Effector memory CD4-positive, alpha-beta T cell (primary cell): ENCODE results near the gene ZDHHC18.

Experiments used
- DNase-seq, 3 donors: peaks; one replicate each; pipeline ENCODE4 v3.0.0-alpha.2; 2020
- H3K27ac ChIP-seq: 2 replicates; pipeline ENCODE4 v1.7.0; 2013; ENCODE audit warnings: mild to moderate bottlenecking, low read length, moderate library complexity; ENCODE audit not compliant: insufficient read depth, poor library complexity, severe bottlenecking
- H3K27me3 ChIP-seq: replicated peaks from 2 replicates; pipeline ENCODE4 v1.7.0; 2013; ENCODE audit warnings: mild to moderate bottlenecking, low read length; ENCODE audit not compliant: insufficient read depth, control insufficient read depth, poor library complexity, severe bottlenecking
- H3K36me3 ChIP-seq: 2 replicates; pipeline ENCODE4 v1.7.0; 2013; ENCODE audit warnings: mild to moderate bottlenecking, low read length, moderate library complexity; ENCODE audit not compliant: control insufficient read depth, insufficient read depth
- H3K4me1 ChIP-seq: 2 replicates; pipeline ENCODE4 v1.7.0; 2013; ENCODE audit warnings: low read length, mild to moderate bottlenecking; ENCODE audit not compliant: control insufficient read depth, insufficient read depth, poor library complexity, severe bottlenecking
- H3K4me3 ChIP-seq: 2 replicates; pipeline ENCODE4 v1.7.0; 2013; ENCODE audit warnings: low read length, low read depth, mild to moderate bottlenecking; ENCODE audit not compliant: insufficient read depth, poor library complexity, severe bottlenecking
- H3K9me3 ChIP-seq: 2 replicates; pipeline ENCODE4 v1.7.0; 2013; ENCODE audit warnings: mild to moderate bottlenecking, low read length, moderate library complexity; ENCODE audit not compliant: control insufficient read depth

Gene ZDHHC18

DNA sequence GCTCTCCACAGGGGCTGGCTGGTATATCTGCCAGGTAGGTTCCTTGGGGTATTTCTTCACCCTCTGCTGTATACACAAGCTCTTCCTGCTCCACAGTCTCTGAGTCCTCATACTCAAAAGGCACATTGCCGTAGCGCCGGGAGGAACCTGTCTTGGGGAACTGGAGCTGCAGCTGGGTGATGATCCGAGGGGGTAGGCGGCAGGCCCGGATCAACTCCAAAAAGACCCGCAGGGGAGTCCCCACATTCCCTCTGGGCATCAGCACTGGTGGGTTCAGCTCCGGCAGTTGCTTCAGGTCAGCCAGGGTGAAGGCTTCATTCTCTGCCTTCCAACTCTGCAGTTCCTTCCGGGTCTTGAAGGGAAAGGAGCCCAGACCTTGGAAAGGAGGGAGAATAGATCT, 70.9 kb downstream of the ZDHHC18 start:
- Histone ChIP-seq H3K9me3 (no peaks in the 10 kb centered on the region), H3K4me3 (no peak overlapping the region), H3K27me3 (no peaks in the 10 kb centered on the region), H3K4me1 (peaks cover 9% of the 10 kb centered on the region), H3K27ac (no peak overlapping the region), H3K36me3 (peaks cover 45% of the 10 kb centered on the region)
- no peak for DNase-seq

DNA sequence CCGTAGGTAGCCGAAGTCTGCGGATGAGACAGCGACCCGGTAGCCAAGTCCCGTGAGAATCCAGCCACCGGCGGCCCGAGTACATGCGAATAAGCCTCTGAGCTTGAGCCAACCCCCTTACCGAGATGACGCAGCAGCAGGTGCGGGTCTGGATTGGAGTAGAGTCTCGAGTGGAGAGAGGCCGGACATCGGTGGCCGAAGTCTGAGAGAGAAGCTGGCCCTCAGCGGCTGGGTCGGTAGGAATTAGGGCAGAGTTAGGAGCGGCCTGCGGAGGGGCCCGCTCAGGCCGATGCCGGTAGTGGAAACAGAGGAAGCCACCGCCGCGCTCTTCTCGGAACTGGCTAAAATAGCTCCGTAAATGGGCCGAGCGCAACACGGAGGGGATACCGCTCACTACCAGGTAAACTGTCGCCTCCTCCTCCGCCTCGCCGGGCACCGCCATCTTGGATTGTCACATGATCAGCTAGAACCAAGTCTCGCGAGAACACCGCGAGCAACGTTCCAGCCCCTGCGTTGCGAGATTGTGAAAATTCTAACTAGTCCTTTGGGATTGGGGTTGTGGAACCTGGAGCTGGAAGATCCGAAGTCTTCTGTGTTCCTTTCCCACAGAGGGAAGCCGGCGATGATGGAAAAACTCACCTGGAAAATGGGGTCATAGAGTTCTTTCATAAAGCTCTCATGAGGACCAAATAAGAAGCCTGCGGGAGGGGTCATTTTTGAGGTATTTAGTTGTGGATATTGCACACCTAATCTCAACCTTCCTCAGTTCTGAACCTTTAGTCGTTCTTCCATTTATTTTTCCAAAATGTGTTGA, 73.7 kb downstream of the ZDHHC18 start, which contains the start of gene GPATCH3:
TSS of gene GPATCH3 (minus strand) at position 467 of the 814 bp plus-strand sequence. CDS start at position 442, 25 bp downstream.
- peak within 1 kb of the TSS; percentile 99 for H3K4me3 ChIP-seq
- H3K36me3 ChIP-seq = peaks cover 20% of the 10 kb centered on the region
- no peaks in the 10 kb centered on the region for H3K27me3 ChIP-seq
- H3K9me3 ChIP-seq = no peaks in the 10 kb centered on the region
- H3K27ac ChIP-seq = peak within 1 kb of the TSS; percentile 92
- DNase-seq = peak; percentile 75 to 86 (median 77)
- H3K4me1 ChIP-seq = peaks cover 9% of the 10 kb centered on the region

DNA sequence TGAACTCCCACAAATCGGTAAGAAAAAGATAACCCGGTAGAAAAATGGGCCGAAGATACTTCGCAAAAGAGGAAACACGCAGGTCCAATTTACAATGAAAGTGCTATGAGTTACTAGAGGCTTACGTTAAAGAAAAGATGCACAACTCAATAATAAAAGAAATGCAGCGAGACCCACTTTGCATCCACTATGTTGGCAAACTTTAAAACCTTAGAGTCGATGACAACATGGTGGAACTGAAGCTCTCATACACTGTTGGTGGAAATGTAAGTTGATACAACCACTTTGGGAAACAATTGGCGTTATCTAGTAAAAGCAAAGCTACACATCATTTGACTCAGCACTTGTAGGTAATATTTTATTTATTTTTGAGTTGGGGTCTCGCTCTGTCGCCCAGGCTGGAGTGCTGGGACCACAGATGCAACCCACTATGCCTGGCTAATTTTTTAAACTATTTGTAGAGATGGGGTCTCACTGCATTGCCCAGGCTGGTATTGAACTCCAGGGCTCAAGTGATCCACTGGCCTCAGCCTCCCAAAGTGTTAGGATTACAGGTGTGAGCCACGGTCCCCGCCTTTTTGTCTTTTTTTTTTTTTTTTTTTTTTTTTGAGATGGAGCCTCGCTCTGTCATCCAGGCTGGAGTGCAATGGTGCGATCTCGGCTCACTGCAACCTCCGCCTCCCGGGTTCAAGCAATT, 74.5 kb downstream of the ZDHHC18 start:
- Histone ChIP-seq H3K27me3 (no peaks in the 10 kb centered on the region), H3K27ac (peak overlapping the region; percentile 92), H3K4me1 (peaks cover 9% of the 10 kb centered on the region), H3K9me3 (no peaks in the 10 kb centered on the region), H3K4me3 (peak overlapping the region; percentile 99), H3K36me3 (peaks cover 15% of the 10 kb centered on the region)
- no peak for DNase-seq
